H1 (cell line): ENCODE data around the gene IFT172. TPM values are rescaled to one million over a fixed set of nuclear protein-coding genes. Genes with fewer than 3 reads are reported as not detected.

Experiments used
- CTCF ChIA-PET: fragments of 300-600 bp; sonication (Branson Sonifier 250); formaldehyde crosslinking; loops from one replicate; lab custom pipeline; 2021; ENCODE audit not compliant: partially characterized antibody; lab: Charles Lee
- POLR2A ChIA-PET: fragments of 300-600 bp; sonication (Branson Sonifier 250); formaldehyde crosslinking; loops from one replicate; lab custom pipeline; 2021; ENCODE audit warnings: inconsistent platforms; ENCODE audit not compliant: partially characterized antibody; lab: Charles Lee
- DNase-seq, 2 experiments: peaks; one replicate each; pipeline versions ENCODE4 v3.0.0 to v3.0.0-alpha.2; 2010 to 2022; ENCODE audit warnings: low spot score in 2 of 2, low read depth in 1 of 2, mixed read lengths in 1 of 2
- FAIRE-seq: peaks from 2 replicates; lab custom pipeline; 2011; peaks lifted over from hg19 to GRCh38; lab: Jason Lieb, UNC
- H2AFZ ChIP-seq: 2 replicates; pipeline ENCODE4 v1.8.1; 2012; ENCODE audit warnings: low read length, inconsistent platforms
- H2AK5ac ChIP-seq: 2 replicates; pipeline ENCODE4 v1.6.1; 2013; ENCODE audit warnings: low read depth, low read length
- H2BK120ac ChIP-seq: replicated peaks from 2 replicates; pipeline ENCODE3; 2013; ENCODE audit warnings: low read depth, low read length, inconsistent platforms
- H2BK12ac ChIP-seq: 2 replicates; pipeline ENCODE4 v1.6.1; 2013; ENCODE audit warnings: low read depth, low read length
- H2BK15ac ChIP-seq: 2 replicates; pipeline ENCODE4 v1.6.1; 2013; ENCODE audit warnings: low read length
- H2BK20ac ChIP-seq: 2 replicates; pipeline ENCODE4 v1.6.1; 2013; ENCODE audit warnings: low read length
- H2BK5ac ChIP-seq: 2 replicates; pipeline ENCODE4 v1.6.1; 2013; ENCODE audit warnings: low read depth, low read length
- H3K14ac ChIP-seq: 2 replicates; pipeline ENCODE4 v1.6.1; 2013; ENCODE audit warnings: inconsistent platforms; ENCODE audit not compliant: insufficient read length
- H3K18ac ChIP-seq: 2 replicates; pipeline ENCODE4 v1.6.1; 2013; ENCODE audit warnings: low read length; ENCODE audit errors: extremely low read depth
- H3K23ac ChIP-seq: 2 replicates; pipeline ENCODE4 v1.6.1; 2013; ENCODE audit warnings: inconsistent platforms; ENCODE audit not compliant: insufficient read length
- H3K23me2 ChIP-seq: 2 replicates; pipeline ENCODE4 v1.6.1; 2013; ENCODE audit warnings: low read depth, low read length
- H3K27ac ChIP-seq: 2 replicates; pipeline ENCODE4 v1.6.1; 2011; ENCODE audit warnings: low read depth, low read length, inconsistent platforms
- H3K27me3 ChIP-seq, 4 experiments: replicated peaks in 1 of 4; 1 replicate in 1 of 4; 2 replicates in 3 of 4; pipeline versions ENCODE4 v1.6.1 to v1.8.1; 2011 to 2013; ENCODE audit warnings: low read length in 3 of 4, mild to moderate bottlenecking in 3 of 4, inconsistent platforms in 2 of 4, mixed read lengths in 2 of 4, moderate library complexity in 1 of 4; ENCODE audit not compliant: control insufficient read depth in 3 of 4, insufficient read depth in 3 of 4; ENCODE audit errors: extremely low read depth in 1 of 4
- H3K36me3 ChIP-seq, 4 experiments: 2 replicates each; pipeline versions ENCODE4 v1.6.1 to v1.8.1; 2011 to 2013; ENCODE audit warnings: mild to moderate bottlenecking in 4 of 4, low read length in 3 of 4, moderate library complexity in 2 of 4, control low read depth in 1 of 4, inconsistent platforms in 1 of 4; ENCODE audit not compliant: insufficient read depth in 4 of 4, control insufficient read depth in 2 of 4
- H3K4ac ChIP-seq: replicated peaks from 2 replicates; pipeline ENCODE3; 2013; ENCODE audit warnings: low read length, low read depth, mixed read lengths, inconsistent platforms; ENCODE audit not compliant: insufficient read length
- H3K4me1 ChIP-seq, 4 experiments: replicated peaks in 1 of 4; 1 replicate in 1 of 4; 2 replicates in 3 of 4; pipeline versions ENCODE4 v1.6.1 to v1.8.1; 2011 to 2013; ENCODE audit warnings: low read length in 3 of 4, inconsistent platforms in 2 of 4, mixed read lengths in 1 of 4; ENCODE audit not compliant: insufficient read depth in 4 of 4, control insufficient read depth in 3 of 4
- H3K4me2 ChIP-seq, 2 experiments: 2 replicates each; pipeline versions ENCODE4 v1.6.1 to v1.8.1; 2011 to 2013; ENCODE audit warnings: low read depth in 2 of 2, low read length in 2 of 2, control low read depth in 1 of 2, inconsistent platforms in 1 of 2, mild to moderate bottlenecking in 1 of 2; ENCODE audit not compliant: insufficient read depth in 1 of 2
- H3K4me3 ChIP-seq, 4 experiments: fragments of 200-600, 300-600 bp in 1 of 4; sonication (generic), shearing (Covaris generic), sonication (Bioruptor Twin) in 1 of 4; 2 replicates each; pipeline versions ENCODE4 v1.5.1 to v1.8.1; 2011 to 2016; ENCODE audit warnings: low read length in 4 of 4, low read depth in 3 of 4, control low read depth in 2 of 4, inconsistent platforms in 2 of 4, mild to moderate bottlenecking in 2 of 4, mixed read lengths in 1 of 4, moderate library complexity in 1 of 4; ENCODE audit not compliant: insufficient read depth in 2 of 4; ENCODE audit errors: extremely low read depth in 1 of 4
- H3K56ac ChIP-seq: replicated peaks from 2 replicates; pipeline ENCODE3; 2013; ENCODE audit warnings: low read depth, mild to moderate bottlenecking, mixed read lengths, low read length, inconsistent platforms; ENCODE audit not compliant: insufficient read length
- H3K79me1 ChIP-seq: 2 replicates; pipeline ENCODE4 v1.6.1; 2013; ENCODE audit warnings: low read depth, low read length, control low read depth
- H3K79me2 ChIP-seq, 2 experiments: 2 replicates each; pipeline versions ENCODE4 v1.6.1 to v1.8.1; 2012 to 2013; ENCODE audit warnings: low read length in 2 of 2, mild to moderate bottlenecking in 2 of 2, inconsistent platforms in 1 of 2; ENCODE audit not compliant: insufficient read depth in 2 of 2, control insufficient read depth in 1 of 2
- H3K9ac ChIP-seq, 4 experiments: replicated peaks in 1 of 4; 1 replicate in 1 of 4; 2 replicates in 3 of 4; pipeline versions ENCODE4 v1.6.1 to v1.8.1; 2011 to 2013; ENCODE audit warnings: low read depth in 3 of 4, low read length in 3 of 4, control low read depth in 2 of 4, mild to moderate bottlenecking in 2 of 4, moderate library complexity in 2 of 4, inconsistent platforms in 1 of 4; ENCODE audit errors: extremely low read depth in 1 of 4
- H3K9me3 ChIP-seq, 2 experiments: 2 replicates each; pipeline versions ENCODE4 v1.6.1 to v1.8.1; 2012 to 2013; ENCODE audit warnings: mild to moderate bottlenecking in 2 of 2, moderate library complexity in 2 of 2, control low read depth in 1 of 2, inconsistent platforms in 1 of 2, low read depth in 1 of 2, low read length in 1 of 2, mixed read lengths in 1 of 2; ENCODE audit not compliant: insufficient read depth in 2 of 2
- H4K20me1 ChIP-seq, 2 experiments: replicated peaks in 1 of 2; 2 replicates each; pipeline versions ENCODE3 to v1.8.1; 2011 to 2013; ENCODE audit warnings: inconsistent platforms in 2 of 2, low read length in 2 of 2, mild to moderate bottlenecking in 1 of 2; ENCODE audit not compliant: insufficient read depth in 2 of 2, control insufficient read depth in 1 of 2
- H4K5ac ChIP-seq: 2 replicates; pipeline ENCODE4 v1.6.1; 2013; ENCODE audit warnings: low read length, low read depth, mixed read lengths, inconsistent platforms; ENCODE audit not compliant: insufficient read length
- H4K8ac ChIP-seq: 2 replicates; pipeline ENCODE4 v1.8.0; 2013; ENCODE audit warnings: mild to moderate bottlenecking, moderate library complexity, low read length, inconsistent platforms; ENCODE audit not compliant: insufficient read depth; ENCODE audit errors: extremely low read depth
- H4K91ac ChIP-seq: replicated peaks from 2 replicates; pipeline ENCODE3; 2013; ENCODE audit warnings: low read length, mixed read lengths, inconsistent platforms; ENCODE audit not compliant: insufficient read length
- KDM4A ChIP-seq: IDR thresholded peaks from one replicate; pipeline ENCODE4 v1.7.1; 2012; ENCODE audit warnings: low read depth, mild to moderate bottlenecking, moderate library complexity, low read length, inconsistent platforms; ENCODE audit not compliant: severe bottlenecking
- SP2 ChIP-seq: IDR thresholded peaks from 2 replicates; pipeline ENCODE4 v1.6.1; 2012; ENCODE audit warnings: mild to moderate bottlenecking, low read length, inconsistent platforms
- WGBS, 2 experiments: shearing (Covaris generic) in 1 of 2; methylation state at CpG; one replicate each; pipeline versions ENCODE4 v1.1.6 to v1.1.7; 2013 to 2015; ENCODE audit warnings: low lambda C conversion rate in 2 of 2, mixed read lengths in 2 of 2, inconsistent platforms in 1 of 2, low coverage in 1 of 2, missing lambda C conversion rate in 1 of 2; ENCODE audit not compliant: insufficient replicate concordance in 2 of 2, insufficient coverage in 1 of 2, insufficient read length in 1 of 2; ENCODE audit errors: extremely low coverage in 1 of 2, missing lambda C conversion rate in 1 of 2; 5-methylcytosine and 5-hydroxymethylcytosine counted together
- long read RNA-seq, 2 experiments: library from RNA in 1 of 2; library from capped mRNA in 1 of 2; stranded (forward); transcript quantifications; one replicate each; pipeline ENCODE4 v2.0.0, GENCODE V29; 2021; ENCODE audit warnings: inconsistent platforms in 1 of 2
- polyA minus RNA-seq, 3 experiments: library from RNA; depleted of rRNA, polyadenylated mRNA; stranded (reverse); fragments of >200 nt; gene quantifications; 1 replicate in 2 of 3; 2 replicates in 1 of 3; pipeline ENCODE4 v1.2.3, GENCODE V29; 2011
- polyA plus RNA-seq, 7 experiments: library from polyadenylated mRNA; depleted of rRNA in 3 of 7; stranded (reverse) in 5 of 7; unstranded in 2 of 7; fragments of >200 nt in 5 of 7; fragments of 200-250 nt in 2 of 7; gene quantifications; 1 replicate in 5 of 7; 2 replicates in 1 of 7; 4 replicates in 1 of 7; pipeline versions ENCODE4 v1.2.1 to v1.2.3, GENCODE V29; 2011 to 2013; ENCODE audit warnings: missing spikeins in 2 of 7, mixed read lengths in 2 of 7
- total RNA-seq: library from RNA; stranded (reverse); fragmentation: NEBNext Ultra II Directional; extraction: Animal tissue kit (Norgen Biotek cat#: 25700); gene quantifications from 2 replicates; pipeline ENCODE4 v1.2.1, GENCODE V29; 2021

IFT172 gene, protein sequence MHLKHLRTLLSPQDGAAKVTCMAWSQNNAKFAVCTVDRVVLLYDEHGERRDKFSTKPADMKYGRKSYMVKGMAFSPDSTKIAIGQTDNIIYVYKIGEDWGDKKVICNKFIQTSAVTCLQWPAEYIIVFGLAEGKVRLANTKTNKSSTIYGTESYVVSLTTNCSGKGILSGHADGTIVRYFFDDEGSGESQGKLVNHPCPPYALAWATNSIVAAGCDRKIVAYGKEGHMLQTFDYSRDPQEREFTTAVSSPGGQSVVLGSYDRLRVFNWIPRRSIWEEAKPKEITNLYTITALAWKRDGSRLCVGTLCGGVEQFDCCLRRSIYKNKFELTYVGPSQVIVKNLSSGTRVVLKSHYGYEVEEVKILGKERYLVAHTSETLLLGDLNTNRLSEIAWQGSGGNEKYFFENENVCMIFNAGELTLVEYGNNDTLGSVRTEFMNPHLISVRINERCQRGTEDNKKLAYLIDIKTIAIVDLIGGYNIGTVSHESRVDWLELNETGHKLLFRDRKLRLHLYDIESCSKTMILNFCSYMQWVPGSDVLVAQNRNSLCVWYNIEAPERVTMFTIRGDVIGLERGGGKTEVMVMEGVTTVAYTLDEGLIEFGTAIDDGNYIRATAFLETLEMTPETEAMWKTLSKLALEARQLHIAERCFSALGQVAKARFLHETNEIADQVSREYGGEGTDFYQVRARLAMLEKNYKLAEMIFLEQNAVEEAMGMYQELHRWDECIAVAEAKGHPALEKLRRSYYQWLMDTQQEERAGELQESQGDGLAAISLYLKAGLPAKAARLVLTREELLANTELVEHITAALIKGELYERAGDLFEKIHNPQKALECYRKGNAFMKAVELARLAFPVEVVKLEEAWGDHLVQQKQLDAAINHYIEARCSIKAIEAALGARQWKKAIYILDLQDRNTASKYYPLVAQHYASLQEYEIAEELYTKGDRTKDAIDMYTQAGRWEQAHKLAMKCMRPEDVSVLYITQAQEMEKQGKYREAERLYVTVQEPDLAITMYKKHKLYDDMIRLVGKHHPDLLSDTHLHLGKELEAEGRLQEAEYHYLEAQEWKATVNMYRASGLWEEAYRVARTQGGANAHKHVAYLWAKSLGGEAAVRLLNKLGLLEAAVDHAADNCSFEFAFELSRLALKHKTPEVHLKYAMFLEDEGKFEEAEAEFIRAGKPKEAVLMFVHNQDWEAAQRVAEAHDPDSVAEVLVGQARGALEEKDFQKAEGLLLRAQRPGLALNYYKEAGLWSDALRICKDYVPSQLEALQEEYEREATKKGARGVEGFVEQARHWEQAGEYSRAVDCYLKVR (N-terminal part only)
- total RNA-seq (14.0 and 15.9 TPM in 2 replicates), polyA plus RNA-seq (2011; rRNA removed) (12.9 and 13.5 TPM in 2 replicates), polyA minus RNA-seq (2011; rRNA and poly(A)+ RNA removed) (21.8 and 26.4 TPM in 2 replicates)
- polyA plus RNA-seq (2011; cell fraction: cytosol; rRNA removed) = 13.0 TPM
- polyA plus RNA-seq (2011; cell fraction: nucleus; rRNA removed) = 54.2 TPM
- polyA plus RNA-seq (2012, experiment 1 of 2) = 15.3 to 18.4 TPM (median 16.0 TPM) in 4 replicates
- polyA plus RNA-seq (2012, experiment 2 of 2) = 2.0 TPM
- 4.8 TPM for polyA plus RNA-seq (2013, experiment 1 of 2)
- 5.0 TPM for polyA plus RNA-seq (2013, experiment 2 of 2)
- 9.0 TPM for polyA minus RNA-seq (2011; cell fraction: cytosol; rRNA and poly(A)+ RNA removed)
- 34.7 TPM for polyA minus RNA-seq (2011; cell fraction: nucleus; rRNA and poly(A)+ RNA removed)
- long read RNA-seq, experiment 1, partial matches to known transcripts = 5 of 7 reads
- long read RNA-seq, experiment 1, other reads (novel, unspliced or antisense) = 2 of 7 reads
- long read RNA-seq, experiment 2, partial matches to known transcripts = 3 of 5 reads
- long read RNA-seq, experiment 2, other reads (novel, unspliced or antisense) = 2 of 5 reads

DNA sequence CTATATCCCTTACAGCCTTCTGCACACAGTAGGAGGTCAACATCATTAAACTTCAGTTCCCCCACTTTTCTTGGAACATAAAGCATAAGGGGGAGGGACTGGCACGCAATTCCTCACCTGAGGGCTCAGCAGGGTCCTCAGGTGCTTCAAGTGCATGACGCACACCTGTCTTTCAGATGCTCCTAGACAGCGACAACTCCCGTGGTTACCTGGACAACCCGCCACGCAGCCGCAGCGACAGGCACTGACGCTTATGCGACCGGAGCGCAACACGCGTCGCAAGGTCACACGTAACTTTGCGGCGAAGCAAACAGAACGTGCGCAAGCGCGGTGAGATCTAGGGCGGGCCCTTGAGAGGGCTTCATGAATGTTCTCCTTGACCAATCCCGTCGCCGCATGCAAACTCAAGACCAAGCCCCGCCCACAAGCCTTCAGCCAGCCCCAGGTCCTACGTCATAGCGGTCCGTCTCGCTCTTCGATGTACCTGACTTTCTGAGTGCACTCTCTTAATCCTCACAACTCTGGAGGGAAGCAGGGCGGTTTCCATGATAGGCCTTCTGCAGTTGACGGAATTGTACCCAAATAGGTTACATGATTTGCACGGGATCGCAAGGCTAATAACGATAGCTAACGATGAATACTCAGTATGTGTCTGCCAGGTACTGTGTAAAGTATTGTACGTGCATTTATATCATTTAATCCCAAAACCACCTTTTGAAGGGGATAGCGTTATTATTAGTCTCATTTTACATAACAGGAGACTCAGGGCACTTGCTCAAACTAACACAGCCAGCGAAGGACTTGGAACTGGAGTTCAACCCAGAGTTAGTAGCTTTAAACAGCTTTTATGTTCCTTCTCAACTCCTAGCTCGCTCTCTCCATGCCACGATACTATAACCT, at the start of gene IFT172:
IFT172 (minus strand) TSS at position 246 of the 900 bp plus-strand sequence; CDS start at position 156, 90 bp downstream.
- no peak within 1 kb of the TSS for H4K5ac ChIP-seq
- H3K9me3 ChIP-seq = no peaks in the 10 kb centered on the region; a peak in 1 of 4 replicates
- no peak within 1 kb of the TSS for H3K14ac ChIP-seq
- H4K91ac ChIP-seq = no peak within 1 kb of the TSS
- H3K4me3 ChIP-seq = peak within 1 kb of the TSS; percentile 70 to 87 (median 80)
- no peak within 1 kb of the TSS for H2BK120ac ChIP-seq
- DNase-seq (peak; percentile 96 to 99), FAIRE-seq (peak; percentile 98)
- H3K36me3 ChIP-seq = no peaks in the 10 kb centered on the region
- peak within 1 kb of the TSS; percentile 100 for H2AFZ ChIP-seq
- ChIA-PET CTCF (interaction anchor here (0.6 to 1.4 kb wide), 3 partner anchors 36 to 1130 kb away, joined by 3 to 4 read pairs (median 3); no protein-coding TSS in a partner anchor), POLR2A (interaction anchor here (1.0 kb wide), 2 partner anchors 133 to 138 kb away, joined by 3 read pairs; partner anchors contain the start of gene GTF3C2)
- H2BK12ac ChIP-seq = peak within 1 kb of the TSS; percentile 29; the same call in 1 of the 2 replicates
- peak within 1 kb of the TSS; percentile 95 to 96 for H3K4me2 ChIP-seq
- no peak within 1 kb of the TSS for H2BK5ac ChIP-seq
- peak within 1 kb of the TSS in 3 of 4 experiments; percentile 22 to 71 (median 42); a peak in 5 of 7 replicates for H3K9ac ChIP-seq
- H3K4me1 ChIP-seq = peaks cover 3 to 12% (median 4%) of the 10 kb centered on the region in 4 experiments
- no peak within 1 kb of the TSS for H3K23ac ChIP-seq
- peak within 1 kb of the TSS; percentile 1; the same call in 1 of the 2 replicates for H2AK5ac ChIP-seq
- no peaks in the 10 kb centered on the region; the same call in 1 of the 2 replicates for H3K79me1 ChIP-seq
- H3K4ac ChIP-seq = no peak within 1 kb of the TSS
- H4K20me1 ChIP-seq = no peaks in the 10 kb centered on the region
- H3K18ac ChIP-seq = no peak within 1 kb of the TSS
- H3K79me2 ChIP-seq = no peaks in the 10 kb centered on the region
- 12% methylated on average over 43 of the region's 43 CpGs; no CpG with 5 or more reads in 1 of the 2 experiments for WGBS, 2 experiments
- peak within 1 kb of the TSS; percentile 6; the same call in 1 of the 2 replicates for H3K27ac ChIP-seq
- H2BK15ac ChIP-seq = no peak within 1 kb of the TSS
- no peak within 1 kb of the TSS for H2BK20ac ChIP-seq
- no peak within 1 kb of the TSS for H4K8ac ChIP-seq
- H3K27me3 ChIP-seq = peaks cover 0 to 9% (median 4%) of the 10 kb centered on the region in 4 experiments; a peak in 5 of 7 replicates
- H3K23me2 ChIP-seq = peaks cover 14% of the 10 kb centered on the region
- no peak within 1 kb of the TSS for H3K56ac ChIP-seq
- TF ChIP-seq KDM4A = peak; percentile 99
- no peak for TF ChIP-seq SP2
